ENCODE results near the gene MPIG6B.

- TF ChIP-seq EZH2phosphoT487 (IDR thresholded peaks at IDR 0.05; ENCODE audit: insufficient read depth, low read depth) (no peak), EZH2 (IDR thresholded peaks at IDR 0.05; ENCODE audit: insufficient read depth, poor library complexity, severe bottlenecking) (no peak)
These were observed 19.7 kb downstream of the MPIG6B start for GRCh38 chr6:31742894-31743293.

Measured in GM23248 (cell line).